Measurements from ENCODE around the gene CHRM4.

CHRM4 gene

GRCh38 chr11:46361283-46362155 is 30.1 kb downstream of the CHRM4 start:
- TF ChIP-seq CTCF (IDR thresholded peaks at IDR 0.05), result no peak

GRCh38 chr11:46360878-46361277 is 30.7 kb downstream of the CHRM4 start:
- no peak for TF ChIP-seq CTCF (IDR thresholded peaks at IDR 0.05)

GRCh38 chr11:46359953-46360352 is 31.6 kb downstream of the CHRM4 start:
- TF ChIP-seq CTCF (IDR thresholded peaks at IDR 0.05), result no peak

GRCh38 chr11:46357483-46357936 is 34.1 kb downstream of the CHRM4 start:
- TF ChIP-seq CTCF (IDR thresholded peaks at IDR 0.05), result no peak

- no peak for TF ChIP-seq CTCF (IDR thresholded peaks at IDR 0.05)
These were observed 34.6 kb downstream of the CHRM4 start for GRCh38 chr11:46356924-46357482.

GRCh38 chr11:46353698-46354097 is 37.9 kb downstream of the CHRM4 start:
- no peak for TF ChIP-seq CTCF (IDR thresholded peaks at IDR 0.05)

GRCh38 chr11:46352063-46352841 is 39.3 kb downstream of the CHRM4 start:
- TF ChIP-seq CTCF (IDR thresholded peaks at IDR 0.05), result peak; percentile 64

Data from LNCAP (cell line).